Stimulated activated effector memory CD8-positive, alpha-beta T cell treated with anti-CD3 and anti-CD28 coated beads, Interleukin-12 subunit alpha, Interleukin-12 subunit beta, amount 100 ng/mL, for 72 hours (primary cell): Measurements from ENCODE around the gene CCDC15.

ENCODE experiments used
- ATAC-seq: fragments of 150-1000 bp; cut with Tn5 transposase; 2 replicates; pipeline ENCODE4 v1.10.0; 2021
- DNase-seq, 2 donors: peaks; one replicate each; pipeline ENCODE4 v3.0.0; 2021 to 2022; ENCODE audit warnings: low spot score in 2 of 2
- H3K27ac Mint-ChIP-seq: one replicate; pipeline ENCODE4 v1.8.0; 2022; ENCODE audit warnings: mild to moderate bottlenecking, mixed read lengths
- H3K36me3 Mint-ChIP-seq: one replicate; pipeline ENCODE4 v1.8.0; 2022; ENCODE audit warnings: mild to moderate bottlenecking, mixed read lengths
- H3K4me1 Mint-ChIP-seq: one replicate; pipeline ENCODE4 v1.8.0; 2022; ENCODE audit warnings: mixed read lengths
- H3K4me3 Mint-ChIP-seq: one replicate; pipeline ENCODE4 v1.8.0; 2022; ENCODE audit warnings: mild to moderate bottlenecking, mixed read lengths
- H3K9me3 Mint-ChIP-seq: one replicate; pipeline ENCODE4 v1.8.0; 2022; ENCODE audit warnings: mixed read lengths

CCDC15 gene

GRCh38 chr11:125063429-125064043 is 109.5 kb downstream of the CCDC15 start:
- peak in 1 of 2 donors; percentile 51 for DNase-seq
- Mint-ChIP-seq H3K27ac (peak overlapping the region; percentile 37), H3K4me3 (peak overlapping the region; percentile 80), H3K36me3 (no peaks in the 10 kb centered on the region), H3K9me3 (no peaks in the 10 kb centered on the region), H3K4me1 (peaks cover 10% of the 10 kb centered on the region)
- ATAC-seq: peak; percentile 4

- Mint-ChIP-seq H3K36me3 (no peaks in the 10 kb centered on the region), H3K27ac (peak overlapping the region; percentile 37), H3K4me3 (peak overlapping the region; percentile 80), H3K9me3 (no peaks in the 10 kb centered on the region), H3K4me1 (peaks cover 10% of the 10 kb centered on the region)
- ATAC-seq: no peak
- no peak for DNase-seq
These were observed 110.1 kb downstream of the CCDC15 start for GRCh38 chr11:125064070-125064469.

GRCh38 chr11:125068368-125068767 is 114.4 kb downstream of the CCDC15 start:
- H3K27ac Mint-ChIP-seq: no peak overlapping the region
- DNase-seq (peak in 1 of 2 donors; percentile 22), ATAC-seq (no peak)
- H3K36me3 Mint-ChIP-seq: no peaks in the 10 kb centered on the region
- peaks cover 27% of the 10 kb centered on the region for H3K4me1 Mint-ChIP-seq
- H3K9me3 Mint-ChIP-seq: no peaks in the 10 kb centered on the region
- H3K4me3 Mint-ChIP-seq: no peak overlapping the region

GRCh38 chr11:125069008-125069407 is 115.0 kb downstream of the CCDC15 start:
- no peak overlapping the region for H3K4me3 Mint-ChIP-seq
- H3K27ac Mint-ChIP-seq: no peak overlapping the region
- H3K9me3 Mint-ChIP-seq: no peaks in the 10 kb centered on the region
- ATAC-seq (no peak), DNase-seq (peak in 1 of 2 donors; percentile 23)
- no peaks in the 10 kb centered on the region for H3K36me3 Mint-ChIP-seq
- peaks cover 30% of the 10 kb centered on the region for H3K4me1 Mint-ChIP-seq

- peaks cover 35% of the 10 kb centered on the region for H3K4me1 Mint-ChIP-seq
- H3K4me3 Mint-ChIP-seq: no peak overlapping the region
- ATAC-seq (no peak), DNase-seq (peak in 1 of 2 donors; percentile 39)
- no peak overlapping the region for H3K27ac Mint-ChIP-seq
- no peaks in the 10 kb centered on the region for H3K9me3 Mint-ChIP-seq
- H3K36me3 Mint-ChIP-seq: no peaks in the 10 kb centered on the region
These were observed 115.8 kb downstream of the CCDC15 start for GRCh38 chr11:125069796-125070195.

- H3K4me1 Mint-ChIP-seq: peaks cover 35% of the 10 kb centered on the region
- no peaks in the 10 kb centered on the region for H3K36me3 Mint-ChIP-seq
- DNase-seq: peak in 1 of 2 donors; percentile 53
- no peaks in the 10 kb centered on the region for H3K9me3 Mint-ChIP-seq
- peak overlapping the region; percentile 67 for H3K27ac Mint-ChIP-seq
- no peak overlapping the region for H3K4me3 Mint-ChIP-seq
- ATAC-seq: peak; percentile 93
These were observed 116.8 kb downstream of the CCDC15 start for GRCh38 chr11:125070699-125071254.

- no peak for ATAC-seq
- H3K27ac Mint-ChIP-seq: peak overlapping the region; percentile 67
These were observed 117.4 kb downstream of the CCDC15 start for GRCh38 chr11:125071435-125071834.

GRCh38 chr11:125071846-125072217 is 117.8 kb downstream of the CCDC15 start:
- Mint-ChIP-seq H3K27ac (peak overlapping the region; percentile 67), H3K36me3 (no peaks in the 10 kb centered on the region), H3K4me3 (peak overlapping the region; percentile 28), H3K9me3 (no peaks in the 10 kb centered on the region), H3K4me1 (peaks cover 35% of the 10 kb centered on the region)
- ATAC-seq (no peak), DNase-seq (peak in 1 of 2 donors; percentile 30)

More at GRCh38 chr11:125071435-125071834, 117.4 kb downstream of the CCDC15 start:
- Mint-ChIP-seq H3K36me3 (no peaks in the 10 kb centered on the region), H3K9me3 (no peaks in the 10 kb centered on the region), H3K4me1 (peaks cover 35% of the 10 kb centered on the region), H3K4me3 (peak overlapping the region; percentile 28)
- peak in 1 of 2 donors; percentile 35 for DNase-seq

GRCh38 chr11:125072218-125072960 is 118.4 kb downstream of the CCDC15 start:
- H3K9me3 Mint-ChIP-seq: no peaks in the 10 kb centered on the region
- DNase-seq (no peak), ATAC-seq (no peak)
- H3K4me3 Mint-ChIP-seq: no peak overlapping the region
- no peak overlapping the region for H3K27ac Mint-ChIP-seq
- peaks cover 35% of the 10 kb centered on the region for H3K4me1 Mint-ChIP-seq
- no peaks in the 10 kb centered on the region for H3K36me3 Mint-ChIP-seq

GRCh38 chr11:125072961-125073590 is 119.1 kb downstream of the CCDC15 start:
- peaks cover 35% of the 10 kb centered on the region for H3K4me1 Mint-ChIP-seq
- no peak overlapping the region for H3K4me3 Mint-ChIP-seq
- H3K27ac Mint-ChIP-seq: no peak overlapping the region
- no peaks in the 10 kb centered on the region for H3K9me3 Mint-ChIP-seq
- DNase-seq: no peak
- ATAC-seq: no peak
- H3K36me3 Mint-ChIP-seq: no peaks in the 10 kb centered on the region

- Mint-ChIP-seq H3K27ac (no peak overlapping the region), H3K4me3 (no peak overlapping the region), H3K9me3 (no peaks in the 10 kb centered on the region), H3K4me1 (peaks cover 35% of the 10 kb centered on the region), H3K36me3 (no peaks in the 10 kb centered on the region)
- DNase-seq (no peak), ATAC-seq (no peak)
These were observed 119.8 kb downstream of the CCDC15 start for GRCh38 chr11:125073616-125074483.

GRCh38 chr11:125074511-125075241 is 120.7 kb downstream of the CCDC15 start:
- Mint-ChIP-seq H3K27ac (no peak overlapping the region), H3K9me3 (no peaks in the 10 kb centered on the region), H3K4me3 (no peak overlapping the region), H3K36me3 (no peaks in the 10 kb centered on the region), H3K4me1 (peaks cover 31% of the 10 kb centered on the region)
- ATAC-seq (no peak), DNase-seq (no peak)

GRCh38 chr11:125075242-125075625 is 121.2 kb downstream of the CCDC15 start:
- H3K36me3 Mint-ChIP-seq: no peaks in the 10 kb centered on the region
- ATAC-seq (no peak), DNase-seq (no peak)
- H3K27ac Mint-ChIP-seq: no peak overlapping the region
- H3K4me1 Mint-ChIP-seq: peaks cover 25% of the 10 kb centered on the region
- no peak overlapping the region for H3K4me3 Mint-ChIP-seq
- H3K9me3 Mint-ChIP-seq: no peaks in the 10 kb centered on the region

- H3K4me1 Mint-ChIP-seq: peaks cover 19% of the 10 kb centered on the region
- H3K27ac Mint-ChIP-seq: no peak overlapping the region
- no peak overlapping the region for H3K4me3 Mint-ChIP-seq
- no peaks in the 10 kb centered on the region for H3K36me3 Mint-ChIP-seq
- H3K9me3 Mint-ChIP-seq: no peaks in the 10 kb centered on the region
- no peak for ATAC-seq
- no peak for DNase-seq
These were observed 121.9 kb downstream of the CCDC15 start for GRCh38 chr11:125075900-125076317.
